Measurements from ENCODE around the gene LIPM.
A peak's percentile ranks its signal among the peaks of the same experiment; 100 is the strongest.

LIPM gene

GRCh38 chr10:88841316-88842111, 39.0 kb downstream of the LIPM start:
- Histone ChIP-seq H2AK5ac (ENCODE audit: low read length) (no peak overlapping the region), H4K5ac (ENCODE audit: low read length) (no peak overlapping the region), H3K79me2 (ENCODE audit: control insufficient read depth, insufficient read depth, low read length) (no peaks in the 10 kb centered on the region), H3K56ac (ENCODE audit: low read length) (no peak overlapping the region), H3K27ac (ENCODE audit: low read depth, low read length) (no peak overlapping the region), H4K8ac (ENCODE audit: low read depth, low read length) (no peak overlapping the region), H3K4me1 (ENCODE audit: control insufficient read depth, low read depth, low read length) (no peaks in the 10 kb centered on the region), H3K36me3 (ENCODE audit: control insufficient read depth, insufficient read depth, low read length) (no peaks in the 10 kb centered on the region), H3K4me2 (ENCODE audit: low read length) (no peak overlapping the region), H3K4ac (ENCODE audit: low read depth, low read length) (no peak overlapping the region), H2BK120ac (ENCODE audit: low read depth, low read length) (no peak overlapping the region), H3K9ac (ENCODE audit: low read length) (no peak overlapping the region), H3K18ac (ENCODE audit: low read length) (no peak overlapping the region), H3K27me3 (ENCODE audit: insufficient read depth, low read length, poor library complexity) (no peaks in the 10 kb centered on the region), H2BK5ac (ENCODE audit: low read length) (no peak overlapping the region), H2BK15ac (replicated peaks; ENCODE audit: low read depth) (no peak overlapping the region), H3K4me3 (ENCODE audit: low read length) (no peak overlapping the region), H3K23ac (ENCODE audit: low read length) (no peak overlapping the region), H3K79me1 (ENCODE audit: low read length) (no peaks in the 10 kb centered on the region)
- no CpG with 5 or more reads among the region's 6 CpGs for WGBS (ENCODE audit: extremely low coverage, insufficient coverage, low lambda C conversion rate)
- no peak for DNase-seq

- H2AK5ac ChIP-seq (ENCODE audit: low read length) = no peak overlapping the region
- no peak overlapping the region for H3K23ac ChIP-seq (ENCODE audit: low read length)
- no peak overlapping the region for H3K4ac ChIP-seq (ENCODE audit: low read depth, low read length)
- no peak overlapping the region for H3K4me3 ChIP-seq (ENCODE audit: low read length)
- no peak overlapping the region for H4K8ac ChIP-seq (ENCODE audit: low read depth, low read length)
- WGBS (ENCODE audit: extremely low coverage, insufficient coverage, low lambda C conversion rate) = no CpG with 5 or more reads among the region's 4 CpGs
- H4K5ac ChIP-seq (ENCODE audit: low read length) = no peak overlapping the region
- no peak overlapping the region for H3K18ac ChIP-seq (ENCODE audit: low read length)
- no peak overlapping the region for H2BK5ac ChIP-seq (ENCODE audit: low read length)
- H3K4me2 ChIP-seq (ENCODE audit: low read length) = no peak overlapping the region
- no peak overlapping the region for H3K9ac ChIP-seq (ENCODE audit: low read length)
- no peaks in the 10 kb centered on the region for H3K79me1 ChIP-seq (ENCODE audit: low read length)
- no peaks in the 10 kb centered on the region for H3K36me3 ChIP-seq (ENCODE audit: control insufficient read depth, insufficient read depth, low read length)
- no peaks in the 10 kb centered on the region for H3K4me1 ChIP-seq (ENCODE audit: control insufficient read depth, low read depth, low read length)
- H3K27me3 ChIP-seq (ENCODE audit: insufficient read depth, low read length, poor library complexity) = no peaks in the 10 kb centered on the region
- H3K56ac ChIP-seq (ENCODE audit: low read length) = no peak overlapping the region
- no peak overlapping the region for H2BK15ac ChIP-seq (replicated peaks; ENCODE audit: low read depth)
- no peak for DNase-seq
- no peak overlapping the region for H2BK120ac ChIP-seq (ENCODE audit: low read depth, low read length)
- H3K79me2 ChIP-seq (ENCODE audit: control insufficient read depth, insufficient read depth, low read length) = no peaks in the 10 kb centered on the region
- no peak overlapping the region for H3K27ac ChIP-seq (ENCODE audit: low read depth, low read length)
Measured at GRCh38 chr10:88843171-88843570, 40.6 kb downstream of the LIPM start.

GRCh38 chr10:88848499-88848898, 46.0 kb downstream of the LIPM start:
- no peak overlapping the region for H4K8ac ChIP-seq (ENCODE audit: low read depth, low read length)
- no peak for DNase-seq
- no peak overlapping the region for H3K56ac ChIP-seq (ENCODE audit: low read length)
- no peak overlapping the region for H2AK5ac ChIP-seq (ENCODE audit: low read length)
- no peak overlapping the region for H3K18ac ChIP-seq (ENCODE audit: low read length)
- no peak overlapping the region for H3K23ac ChIP-seq (ENCODE audit: low read length)
- WGBS (ENCODE audit: extremely low coverage, insufficient coverage, low lambda C conversion rate) = no CpG with 5 or more reads among the region's 1 CpG
- H3K79me2 ChIP-seq (ENCODE audit: control insufficient read depth, insufficient read depth, low read length) = no peaks in the 10 kb centered on the region
- H3K4ac ChIP-seq (ENCODE audit: low read depth, low read length) = no peak overlapping the region
- no peak overlapping the region for H3K27ac ChIP-seq (ENCODE audit: low read depth, low read length)
- no peaks in the 10 kb centered on the region for H3K79me1 ChIP-seq (ENCODE audit: low read length)
- H2BK15ac ChIP-seq (replicated peaks; ENCODE audit: low read depth) = no peak overlapping the region
- no peak overlapping the region for H2BK5ac ChIP-seq (ENCODE audit: low read length)
- no peak overlapping the region for H3K4me2 ChIP-seq (ENCODE audit: low read length)
- H3K4me3 ChIP-seq (ENCODE audit: low read length) = no peak overlapping the region
- no peaks in the 10 kb centered on the region for H3K4me1 ChIP-seq (ENCODE audit: control insufficient read depth, low read depth, low read length)
- no peaks in the 10 kb centered on the region for H3K36me3 ChIP-seq (ENCODE audit: control insufficient read depth, insufficient read depth, low read length)
- no peak overlapping the region for H2BK120ac ChIP-seq (ENCODE audit: low read depth, low read length)
- H4K5ac ChIP-seq (ENCODE audit: low read length) = no peak overlapping the region
- no peaks in the 10 kb centered on the region for H3K27me3 ChIP-seq (ENCODE audit: insufficient read depth, low read length, poor library complexity)
- no peak overlapping the region for H3K9ac ChIP-seq (ENCODE audit: low read length)

GRCh38 chr10:88849234-88849633, 46.7 kb downstream of the LIPM start:
- no peaks in the 10 kb centered on the region for H3K27me3 ChIP-seq (ENCODE audit: insufficient read depth, low read length, poor library complexity)
- no peak overlapping the region for H3K23ac ChIP-seq (ENCODE audit: low read length)

GRCh38 chr10:88850712-88851111, 48.2 kb downstream of the LIPM start:
- no peak overlapping the region for H3K18ac ChIP-seq (ENCODE audit: low read length)
- H3K27me3 ChIP-seq (ENCODE audit: insufficient read depth, low read length, poor library complexity) = no peaks in the 10 kb centered on the region
- no peak overlapping the region for H3K4me2 ChIP-seq (ENCODE audit: low read length)
- H2BK120ac ChIP-seq (ENCODE audit: low read depth, low read length) = no peak overlapping the region
- H3K9ac ChIP-seq (ENCODE audit: low read length) = no peak overlapping the region
- no peaks in the 10 kb centered on the region for H3K36me3 ChIP-seq (ENCODE audit: control insufficient read depth, insufficient read depth, low read length)
- H3K4me3 ChIP-seq (ENCODE audit: low read length) = no peak overlapping the region
- no peak overlapping the region for H2AK5ac ChIP-seq (ENCODE audit: low read length)
- H2BK15ac ChIP-seq (replicated peaks; ENCODE audit: low read depth) = no peak overlapping the region
- no peak overlapping the region for H3K4ac ChIP-seq (ENCODE audit: low read depth, low read length)
- no peak overlapping the region for H4K8ac ChIP-seq (ENCODE audit: low read depth, low read length)
- no peak overlapping the region for H3K23ac ChIP-seq (ENCODE audit: low read length)
- H3K56ac ChIP-seq (ENCODE audit: low read length) = no peak overlapping the region
- H4K5ac ChIP-seq (ENCODE audit: low read length) = no peak overlapping the region
- H3K79me1 ChIP-seq (ENCODE audit: low read length) = no peaks in the 10 kb centered on the region
- H3K27ac ChIP-seq (ENCODE audit: low read depth, low read length) = no peak overlapping the region
- H3K4me1 ChIP-seq (ENCODE audit: control insufficient read depth, low read depth, low read length) = no peaks in the 10 kb centered on the region
- no peaks in the 10 kb centered on the region for H3K79me2 ChIP-seq (ENCODE audit: control insufficient read depth, insufficient read depth, low read length)
- DNase-seq = no peak
- WGBS (ENCODE audit: extremely low coverage, insufficient coverage, low lambda C conversion rate) = no CpG with 5 or more reads among the region's 1 CpG
- no peak overlapping the region for H2BK5ac ChIP-seq (ENCODE audit: low read length)

More at GRCh38 chr10:88849234-88849633, 46.7 kb downstream of the LIPM start:
- Histone ChIP-seq H2BK5ac (ENCODE audit: low read length) (no peak overlapping the region), H3K4me2 (ENCODE audit: low read length) (no peak overlapping the region), H3K4me1 (ENCODE audit: control insufficient read depth, low read depth, low read length) (no peaks in the 10 kb centered on the region), H3K36me3 (ENCODE audit: control insufficient read depth, insufficient read depth, low read length) (no peaks in the 10 kb centered on the region), H2AK5ac (ENCODE audit: low read length) (no peak overlapping the region), H2BK15ac (replicated peaks; ENCODE audit: low read depth) (no peak overlapping the region), H3K4ac (ENCODE audit: low read depth, low read length) (no peak overlapping the region), H4K8ac (ENCODE audit: low read depth, low read length) (no peak overlapping the region), H3K56ac (ENCODE audit: low read length) (no peak overlapping the region), H3K9ac (ENCODE audit: low read length) (no peak overlapping the region), H3K4me3 (ENCODE audit: low read length) (no peak overlapping the region), H3K18ac (ENCODE audit: low read length) (no peak overlapping the region), H3K27ac (ENCODE audit: low read depth, low read length) (no peak overlapping the region), H3K79me1 (ENCODE audit: low read length) (no peaks in the 10 kb centered on the region), H3K79me2 (ENCODE audit: control insufficient read depth, insufficient read depth, low read length) (no peaks in the 10 kb centered on the region), H2BK120ac (ENCODE audit: low read depth, low read length) (no peak overlapping the region), H4K5ac (ENCODE audit: low read length) (no peak overlapping the region)
- DNase-seq = no peak
- WGBS (ENCODE audit: extremely low coverage, insufficient coverage, low lambda C conversion rate) = no CpG with 5 or more reads among the region's 1 CpG

- Histone ChIP-seq H4K8ac (ENCODE audit: low read depth, low read length) (peak within 1 kb of the TSS; percentile 56), H3K4me2 (ENCODE audit: low read length) (no peak within 1 kb of the TSS), H2BK120ac (ENCODE audit: low read depth, low read length) (no peak within 1 kb of the TSS), H2BK5ac (ENCODE audit: low read length) (no peak within 1 kb of the TSS), H3K4ac (ENCODE audit: low read depth, low read length) (no peak within 1 kb of the TSS), H3K27me3 (ENCODE audit: insufficient read depth, low read length, poor library complexity) (no peaks in the 10 kb centered on the region), H3K4me1 (ENCODE audit: control insufficient read depth, low read depth, low read length) (no peaks in the 10 kb centered on the region), H2AK5ac (ENCODE audit: low read length) (no peak within 1 kb of the TSS), H3K27ac (ENCODE audit: low read depth, low read length) (no peak within 1 kb of the TSS), H3K56ac (ENCODE audit: low read length) (no peak within 1 kb of the TSS), H2BK15ac (replicated peaks; ENCODE audit: low read depth) (no peak within 1 kb of the TSS), H3K4me3 (ENCODE audit: low read length) (no peak within 1 kb of the TSS), H4K5ac (ENCODE audit: low read length) (no peak within 1 kb of the TSS), H3K9ac (ENCODE audit: low read length) (no peak within 1 kb of the TSS), H3K79me2 (ENCODE audit: control insufficient read depth, insufficient read depth, low read length) (no peaks in the 10 kb centered on the region), H3K18ac (ENCODE audit: low read length) (no peak within 1 kb of the TSS), H3K79me1 (ENCODE audit: low read length) (no peaks in the 10 kb centered on the region), H3K23ac (ENCODE audit: low read length) (no peak within 1 kb of the TSS), H3K36me3 (ENCODE audit: control insufficient read depth, insufficient read depth, low read length) (no peaks in the 10 kb centered on the region)
- peak; percentile 39 for DNase-seq
- no CpG with 5 or more reads among the region's 5 CpGs for WGBS (ENCODE audit: extremely low coverage, insufficient coverage, low lambda C conversion rate)
Measured at GRCh38 chr10:88851706-88852105, 49.2 kb downstream of the LIPM start, which contains the start of gene ANKRD22. ANKRD22 (minus strand) TSS chr10:88851844; CDS start chr10:88851607, 237 bp downstream.
